ENCODE measurements around the gene MEIS2.

MEIS2 gene

GRCh38 chr15:37094915-37095711 lies 5.2 kb downstream of the MEIS2 start:
- Histone ChIP-seq H3K27me3 (ENCODE audit: insufficient read depth, low read length) (peaks cover 10% of the 10 kb centered on the region), H3K9ac (ENCODE audit: low read length) (no peak overlapping the region), H3K4me1 (ENCODE audit: control insufficient read depth in 1 of 2, insufficient read depth in 2 of 2, low read length in 2 of 2) (peaks cover 18 to 25% of the 10 kb centered on the region in 2 experiments), H3K79me2 (ENCODE audit: control insufficient read depth, insufficient read depth, low read length, poor library complexity) (peaks cover 16% of the 10 kb centered on the region), H3K9me3 (ENCODE audit: insufficient read depth, low read depth, low read length) (no peaks in the 10 kb centered on the region), H3K79me1 (ENCODE audit: low read length) (peaks cover 28% of the 10 kb centered on the region), H3K36me3 (ENCODE audit: control insufficient read depth in 1 of 2, insufficient read depth in 2 of 2, low read length in 2 of 2) (peaks cover 2% of the 10 kb centered on the region in 2 experiments), H2BK5ac (ENCODE audit: low read depth, low read length, poor library complexity) (no peak overlapping the region), H3K23ac (ENCODE audit: low read length) (no peak overlapping the region), H3K14ac (ENCODE audit: low read length) (peak overlapping the region; percentile 74), H3K18ac (ENCODE audit: low read length) (peak overlapping the region; percentile 82), H3K27ac (ENCODE audit: low read depth, low read length) (no peak overlapping the region), H4K12ac (ENCODE audit: low read depth, low read length) (peak overlapping the region; percentile 74), H3K4me3 (ENCODE audit: low read depth, low read length) (no peak overlapping the region), H3K4ac (ENCODE audit: low read depth, low read length) (no peak overlapping the region), H2BK120ac (ENCODE audit: insufficient read depth, low read length, poor library complexity) (no peak overlapping the region), H2BK12ac (ENCODE audit: low read length) (peak overlapping the region; percentile 92), H2AFZ (ENCODE audit: insufficient read depth, low read length, poor library complexity) (peak overlapping the region; percentile 72), H4K8ac (ENCODE audit: low read depth, low read length) (peak overlapping the region; percentile 87), H3K4me2 (ENCODE audit: low read length) (peak overlapping the region; percentile 94), H4K91ac (ENCODE audit: low read depth, low read length) (peak overlapping the region; percentile 64), H2AK5ac (ENCODE audit: low read length) (no peak overlapping the region)
- no peak for DNase-seq
- WGBS (ENCODE audit: extremely low coverage, insufficient coverage, insufficient read length) = no CpG with 5 or more reads among the region's 36 CpGs

- H4K12ac ChIP-seq (ENCODE audit: low read depth, low read length) = no peak overlapping the region
- H3K9ac ChIP-seq (ENCODE audit: low read length) = no peak overlapping the region
- no peak for DNase-seq
- H4K91ac ChIP-seq (ENCODE audit: low read depth, low read length) = no peak overlapping the region
- no peak overlapping the region for H2BK12ac ChIP-seq (ENCODE audit: low read length)
- no peak overlapping the region for H3K4me3 ChIP-seq (ENCODE audit: low read depth, low read length)
- no peak overlapping the region for H3K4me2 ChIP-seq (ENCODE audit: low read length)
- H3K4me1 ChIP-seq (ENCODE audit: control insufficient read depth in 1 of 2, insufficient read depth in 2 of 2, low read length in 2 of 2) = peaks cover 18 to 25% of the 10 kb centered on the region in 2 experiments
- peaks cover 27% of the 10 kb centered on the region for H3K79me1 ChIP-seq (ENCODE audit: low read length)
- peaks cover 2% of the 10 kb centered on the region in 2 experiments for H3K36me3 ChIP-seq (ENCODE audit: control insufficient read depth in 1 of 2, insufficient read depth in 2 of 2, low read length in 2 of 2)
- no peak overlapping the region for H3K23ac ChIP-seq (ENCODE audit: low read length)
- H3K79me2 ChIP-seq (ENCODE audit: control insufficient read depth, insufficient read depth, low read length, poor library complexity) = peaks cover 16% of the 10 kb centered on the region
- no peaks in the 10 kb centered on the region for H3K9me3 ChIP-seq (ENCODE audit: insufficient read depth, low read depth, low read length)
- no peak overlapping the region for H3K18ac ChIP-seq (ENCODE audit: low read length)
- H2AK5ac ChIP-seq (ENCODE audit: low read length) = no peak overlapping the region
- peaks cover 10% of the 10 kb centered on the region for H3K27me3 ChIP-seq (ENCODE audit: insufficient read depth, low read length)
- no peak overlapping the region for H3K14ac ChIP-seq (ENCODE audit: low read length)
- no peak overlapping the region for H3K27ac ChIP-seq (ENCODE audit: low read depth, low read length)
- H2BK5ac ChIP-seq (ENCODE audit: low read depth, low read length, poor library complexity) = no peak overlapping the region
- WGBS (ENCODE audit: extremely low coverage, insufficient coverage, insufficient read length) = no CpG with 5 or more reads among the region's 7 CpGs
- H2BK120ac ChIP-seq (ENCODE audit: insufficient read depth, low read length, poor library complexity) = no peak overlapping the region
- no peak overlapping the region for H2AFZ ChIP-seq (ENCODE audit: insufficient read depth, low read length, poor library complexity)
- H4K8ac ChIP-seq (ENCODE audit: low read depth, low read length) = no peak overlapping the region
- no peak overlapping the region for H3K4ac ChIP-seq (ENCODE audit: low read depth, low read length)
These were observed 5.9 kb downstream of the MEIS2 start for GRCh38 chr15:37094333-37094914.

- H2BK120ac ChIP-seq (ENCODE audit: insufficient read depth, low read length, poor library complexity) = no peak overlapping the region
These were observed 6.6 kb downstream of the MEIS2 start for GRCh38 chr15:37093480-37094332.

GRCh38 chr15:37090543-37091175 lies 9.7 kb downstream of the MEIS2 start:
- H3K23ac ChIP-seq (ENCODE audit: low read length) = no peak overlapping the region
- H4K8ac ChIP-seq (ENCODE audit: low read depth, low read length) = no peak overlapping the region
- H3K4me3 ChIP-seq (ENCODE audit: low read depth, low read length) = no peak overlapping the region
- H3K27me3 ChIP-seq (ENCODE audit: insufficient read depth, low read length) = no peaks in the 10 kb centered on the region
- H3K9ac ChIP-seq (ENCODE audit: low read length) = no peak overlapping the region
- H3K36me3 ChIP-seq (ENCODE audit: control insufficient read depth in 1 of 2, insufficient read depth in 2 of 2, low read length in 2 of 2) = peaks cover 2% of the 10 kb centered on the region in 2 experiments
- peaks cover 2% of the 10 kb centered on the region for H3K79me2 ChIP-seq (ENCODE audit: control insufficient read depth, insufficient read depth, low read length, poor library complexity)
- H3K4me2 ChIP-seq (ENCODE audit: low read length) = no peak overlapping the region
- H3K14ac ChIP-seq (ENCODE audit: low read length) = no peak overlapping the region
- no peak overlapping the region for H2AFZ ChIP-seq (ENCODE audit: insufficient read depth, low read length, poor library complexity)
- no peak overlapping the region for H2BK120ac ChIP-seq (ENCODE audit: insufficient read depth, low read length, poor library complexity)
- peaks cover 5% of the 10 kb centered on the region for H3K79me1 ChIP-seq (ENCODE audit: low read length)
- no peak overlapping the region for H3K4ac ChIP-seq (ENCODE audit: low read depth, low read length)
- H3K18ac ChIP-seq (ENCODE audit: low read length) = no peak overlapping the region
- H3K4me1 ChIP-seq (ENCODE audit: control insufficient read depth in 1 of 2, insufficient read depth in 2 of 2, low read length in 2 of 2) = peaks cover 5 to 6% of the 10 kb centered on the region in 2 experiments
- H4K12ac ChIP-seq (ENCODE audit: low read depth, low read length) = no peak overlapping the region
- no peak overlapping the region for H4K91ac ChIP-seq (ENCODE audit: low read depth, low read length)
- no peak overlapping the region for H2BK5ac ChIP-seq (ENCODE audit: low read depth, low read length, poor library complexity)
- no peak overlapping the region for H2AK5ac ChIP-seq (ENCODE audit: low read length)
- no peaks in the 10 kb centered on the region for H3K9me3 ChIP-seq (ENCODE audit: insufficient read depth, low read depth, low read length)
- WGBS (ENCODE audit: extremely low coverage, insufficient coverage, insufficient read length) = no CpG with 5 or more reads among the region's 3 CpGs
- no peak for DNase-seq
- no peak overlapping the region for H3K27ac ChIP-seq (ENCODE audit: low read depth, low read length)
- H2BK12ac ChIP-seq (ENCODE audit: low read length) = no peak overlapping the region

More at GRCh38 chr15:37093480-37094332, 6.6 kb downstream of the MEIS2 start:
- Histone ChIP-seq H2BK12ac (ENCODE audit: low read length) (no peak overlapping the region), H4K91ac (ENCODE audit: low read depth, low read length) (no peak overlapping the region), H3K4me2 (ENCODE audit: low read length) (no peak overlapping the region), H3K36me3 (ENCODE audit: control insufficient read depth in 1 of 2, insufficient read depth in 2 of 2, low read length in 2 of 2) (peaks cover 2% of the 10 kb centered on the region in 2 experiments), H2AK5ac (ENCODE audit: low read length) (no peak overlapping the region), H3K4ac (ENCODE audit: low read depth, low read length) (no peak overlapping the region), H4K8ac (ENCODE audit: low read depth, low read length) (no peak overlapping the region), H3K18ac (ENCODE audit: low read length) (no peak overlapping the region), H3K79me2 (ENCODE audit: control insufficient read depth, insufficient read depth, low read length, poor library complexity) (peaks cover 13% of the 10 kb centered on the region), H3K23ac (ENCODE audit: low read length) (no peak overlapping the region), H3K4me1 (ENCODE audit: control insufficient read depth in 1 of 2, insufficient read depth in 2 of 2, low read length in 2 of 2) (peaks cover 18 to 25% of the 10 kb centered on the region in 2 experiments), H3K4me3 (ENCODE audit: low read depth, low read length) (no peak overlapping the region), H3K27me3 (ENCODE audit: insufficient read depth, low read length) (peaks cover 10% of the 10 kb centered on the region), H3K79me1 (ENCODE audit: low read length) (peaks cover 24% of the 10 kb centered on the region), H3K9ac (ENCODE audit: low read length) (no peak overlapping the region), H2BK5ac (ENCODE audit: low read depth, low read length, poor library complexity) (no peak overlapping the region), H2AFZ (ENCODE audit: insufficient read depth, low read length, poor library complexity) (no peak overlapping the region), H3K9me3 (ENCODE audit: insufficient read depth, low read depth, low read length) (no peaks in the 10 kb centered on the region), H3K27ac (ENCODE audit: low read depth, low read length) (no peak overlapping the region), H4K12ac (ENCODE audit: low read depth, low read length) (no peak overlapping the region), H3K14ac (ENCODE audit: low read length) (no peak overlapping the region)
- no CpG with 5 or more reads among the region's 11 CpGs for WGBS (ENCODE audit: extremely low coverage, insufficient coverage, insufficient read length)
- no peak for DNase-seq
